Measurements from ENCODE around the gene NACC2. TPM values are rescaled to one million over a fixed set of nuclear protein-coding genes. Genes with fewer than 3 reads are reported as not detected.

Gene NACC2
- total and polyA plus RNA-seq, 9 of the 15 experiments (the other 6 are each of a cell fraction or from before 2014, with no cell fraction given): 0.70 to 25.1 (median 5.6) TPM

DNA sequence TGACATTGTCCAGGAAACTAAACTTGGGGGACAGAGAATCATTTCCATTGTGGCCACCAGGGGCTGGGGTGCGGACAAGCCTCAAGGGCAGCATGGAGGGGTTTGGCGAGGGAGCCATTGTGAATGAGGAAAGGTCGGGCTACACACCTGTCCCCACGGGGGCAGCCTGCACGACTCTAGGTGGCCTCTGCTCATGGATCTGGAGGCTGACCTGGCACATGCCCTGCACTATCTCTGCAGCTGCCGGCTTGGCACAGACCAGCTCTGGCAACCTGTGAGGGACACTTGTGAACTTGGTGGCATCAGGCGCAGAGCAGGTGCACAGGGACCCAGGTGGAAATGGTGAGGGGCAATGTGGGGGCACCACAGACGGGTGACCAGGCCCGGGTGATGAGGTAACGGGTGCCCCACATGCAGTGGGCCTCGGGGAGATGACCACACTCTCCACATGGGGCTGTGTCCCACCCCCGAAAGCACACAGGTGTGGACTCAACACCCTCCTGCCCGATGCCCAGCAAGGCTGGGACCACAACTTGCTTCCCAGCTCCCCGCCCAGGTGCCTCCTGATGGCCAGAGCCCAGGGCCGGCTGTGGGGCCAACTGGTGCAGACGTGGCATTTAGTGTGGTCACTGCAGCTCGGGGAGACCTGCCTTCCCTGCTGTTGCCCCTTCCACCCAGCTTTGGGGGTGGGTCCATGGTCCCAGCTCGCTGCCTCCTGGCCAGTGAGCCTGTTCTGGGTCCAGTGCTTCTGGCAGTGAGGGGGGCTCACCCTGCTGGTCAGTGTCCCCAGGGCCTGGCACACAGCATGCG is 73.0 kb downstream of the NACC2 start:
- H3K4me3 ChIP-seq: no peak overlapping the region
- no TSS peak for BruUV-seq (replicated peaks)
- in situ Hi-C loops (cut with MboI): loop anchor here (5.0 kb wide), 1 partner anchor 40 kb away; no protein-coding TSS in a partner anchor
- peaks cover 3% of the 10 kb centered on the region for H3K9me1 ChIP-seq (ENCODE audit: control insufficient read depth, insufficient read depth, low read length)
- peak overlapping the region in 1 of 2 experiments; percentile 52; a peak in 1 of 4 replicates for H3K9ac ChIP-seq (ENCODE audit: insufficient read depth in 1 of 2, low read depth in 2 of 2, low read length in 2 of 2)
- intact Hi-C loops (cut with micrococcal nuclease): no loop called here
- ATAC-seq (no peak), FAIRE-seq (no peak), DNase-seq (ENCODE audit: extremely low read depth in 1 of 4, low spot score in 3 of 4) (no peak)
- peaks cover 17% of the 10 kb centered on the region; the same call in 2 of the 3 replicates for H3K36me3 ChIP-seq (ENCODE audit: control insufficient read depth, insufficient read depth, low read length)
- ChIA-PET POLR2A (interaction anchor here (0.6 kb wide), 2 partner anchors 13 to 112 kb away, joined by 3 read pairs; no protein-coding TSS in a partner anchor), CTCF (ENCODE audit: low intra/inter-chr PET ratio) (no interaction called here)
- TF ChIP-seq, protein P1, sequence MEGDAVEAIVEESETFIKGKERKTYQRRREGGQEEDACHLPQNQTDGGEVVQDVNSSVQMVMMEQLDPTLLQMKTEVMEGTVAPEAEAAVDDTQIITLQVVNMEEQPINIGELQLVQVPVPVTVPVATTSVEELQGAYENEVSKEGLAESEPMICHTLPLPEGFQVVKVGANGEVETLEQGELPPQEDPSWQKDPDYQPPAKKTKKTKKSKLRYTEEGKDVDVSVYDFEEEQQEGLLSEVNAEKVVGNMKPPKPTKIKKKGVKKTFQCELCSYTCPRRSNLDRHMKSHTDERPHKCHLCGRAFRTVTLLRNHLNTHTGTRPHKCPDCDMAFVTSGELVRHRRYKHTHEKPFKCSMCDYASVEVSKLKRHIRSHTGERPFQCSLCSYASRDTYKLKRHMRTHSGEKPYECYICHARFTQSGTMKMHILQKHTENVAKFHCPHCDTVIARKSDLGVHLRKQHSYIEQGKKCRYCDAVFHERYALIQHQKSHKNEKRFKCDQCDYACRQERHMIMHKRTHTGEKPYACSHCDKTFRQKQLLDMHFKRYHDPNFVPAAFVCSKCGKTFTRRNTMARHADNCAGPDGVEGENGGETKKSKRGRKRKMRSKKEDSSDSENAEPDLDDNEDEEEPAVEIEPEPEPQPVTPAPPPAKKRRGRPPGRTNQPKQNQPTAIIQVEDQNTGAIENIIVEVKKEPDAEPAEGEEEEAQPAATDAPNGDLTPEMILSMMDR (IDR thresholded peaks at IDR 0.05 in 2 of 3, conservative IDR thresholded peaks at IDR 0.05 in 1 of 3; ENCODE audit: insufficient read depth in 2 of 3, low read depth in 1 of 3, low read length in 3 of 3): 0 out of 6 replicates have a peak, but pooled peaks of 1 of the 3 experiments have one; percentile 25
- peak; percentile 40; the same call in 1 of the 2 replicates for TF ChIP-seq POLR2G (IDR thresholded peaks at IDR 0.05; ENCODE audit: low read depth, low read length)
- TF ChIP-seq ZNF518B (CRISPR knock-in tag; IDR thresholded peaks at IDR 0.05): no peak
- H4K20me1 ChIP-seq (replicated peaks; ENCODE audit: control insufficient read depth, insufficient read depth, low read length): 0 out of 2 replicates have a peak, but pooled peaks cover 4% of the 10 kb centered on the region
- H3K9me3 ChIP-seq (replicated peaks; ENCODE audit: control insufficient read depth, insufficient read depth, low read depth, low read length): no peaks in the 10 kb centered on the region
- H2AFZ ChIP-seq (ENCODE audit: low read depth, low read length): no peak overlapping the region
- peaks cover 34% of the 10 kb centered on the region for H3K79me2 ChIP-seq (ENCODE audit: control insufficient read depth, insufficient read depth, low read length)
- WGBS (ENCODE audit: insufficient coverage, low coverage, missing lambda C conversion rate): 82% methylated on average over 19 of the region's 19 CpGs
- H3K4me1 ChIP-seq (replicated peaks in 1 of 2; ENCODE audit: control insufficient read depth in 2 of 2, insufficient read depth in 2 of 2, low read length in 2 of 2): peaks cover 0 to 38% of the 10 kb centered on the region in 2 experiments; a peak in 2 of 5 replicates
- H3K4me2 ChIP-seq (ENCODE audit: insufficient read depth, low read length): no peak overlapping the region
- no peak overlapping the region for H3K27ac ChIP-seq (ENCODE audit: extremely low read depth, low read depth, low read length)
- H3K27me3 ChIP-seq (ENCODE audit: control insufficient read depth in 2 of 2, insufficient read depth in 2 of 2, low read length in 2 of 2): no peaks in the 10 kb centered on the region

Data from K562 (cell line).